ENCODE measurements around the gene PTGFRN.
"Not testable (repeated sequence)": the region's sequence is repeated elsewhere in the genome, so short reads cannot be mapped to it uniquely, and the experiment has no call there.

The PTGFRN gene

GRCh38 chr1:116916533-116917445 lies 7.1 kb downstream of the PTGFRN start:
- no peak for DNase-seq

- DNase-seq = no peak
Observed at GRCh38 chr1:116918714-116919357, 9.1 kb downstream of the PTGFRN start.

DNA sequence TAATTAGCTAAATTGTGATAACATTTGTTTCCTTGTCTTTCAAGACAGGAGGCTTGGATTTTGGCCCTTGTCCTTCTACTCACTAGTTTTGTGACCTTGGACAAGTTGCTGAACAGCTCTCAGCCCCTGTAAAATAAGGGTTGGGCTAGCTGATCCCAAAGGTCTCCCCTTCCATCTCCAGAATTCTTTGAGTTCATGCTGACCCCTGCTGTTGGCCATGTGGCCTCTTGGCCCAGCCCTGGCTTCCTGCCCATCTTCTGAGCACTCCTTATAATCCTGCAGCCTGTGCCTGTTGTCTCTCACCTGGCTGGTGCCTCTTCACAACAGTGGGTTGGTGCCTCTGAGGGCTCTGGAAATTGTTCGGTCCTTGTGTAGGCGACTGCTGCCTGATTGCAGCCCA lies 10.1 kb downstream of the PTGFRN start:
- DNase-seq = no peak

DNA sequence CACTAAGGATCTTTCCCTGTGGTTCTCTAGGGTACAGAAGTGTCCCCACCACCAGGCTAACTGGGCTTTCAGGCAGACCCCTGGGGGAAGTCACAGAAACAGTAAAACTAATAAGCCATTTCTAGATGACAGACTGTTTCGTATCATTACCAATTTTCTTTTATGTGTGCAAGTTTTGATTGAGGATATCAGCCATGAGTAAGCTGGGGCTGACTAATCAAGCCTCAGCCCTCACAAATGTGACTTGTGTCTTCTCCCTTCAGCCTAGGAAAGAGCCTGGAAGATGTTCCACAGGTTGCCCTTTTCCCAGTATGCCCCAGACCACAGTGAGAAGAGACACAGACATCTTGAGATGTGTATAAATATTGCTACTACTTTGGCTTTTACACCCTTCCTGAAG lies 10.5 kb downstream of the PTGFRN start:
- no peak for DNase-seq

- DNase-seq = no peak
Observed at GRCh38 chr1:116921301-116921885, 11.7 kb downstream of the PTGFRN start.

GRCh38 chr1:116921937-116922336 lies 12.2 kb downstream of the PTGFRN start:
- no peak for DNase-seq

- DNase-seq = peak; percentile 20
Observed at GRCh38 chr1:116923421-116923820, 13.7 kb downstream of the PTGFRN start.

- DNase-seq = no peak
Observed at GRCh38 chr1:116927049-116927798, 17.5 kb downstream of the PTGFRN start.

GRCh38 chr1:116929961-116930592 lies 20.4 kb downstream of the PTGFRN start:
- DNase-seq = no peak

GRCh38 chr1:116931016-116931918 lies 21.6 kb downstream of the PTGFRN start:
- no peak for DNase-seq

DNA sequence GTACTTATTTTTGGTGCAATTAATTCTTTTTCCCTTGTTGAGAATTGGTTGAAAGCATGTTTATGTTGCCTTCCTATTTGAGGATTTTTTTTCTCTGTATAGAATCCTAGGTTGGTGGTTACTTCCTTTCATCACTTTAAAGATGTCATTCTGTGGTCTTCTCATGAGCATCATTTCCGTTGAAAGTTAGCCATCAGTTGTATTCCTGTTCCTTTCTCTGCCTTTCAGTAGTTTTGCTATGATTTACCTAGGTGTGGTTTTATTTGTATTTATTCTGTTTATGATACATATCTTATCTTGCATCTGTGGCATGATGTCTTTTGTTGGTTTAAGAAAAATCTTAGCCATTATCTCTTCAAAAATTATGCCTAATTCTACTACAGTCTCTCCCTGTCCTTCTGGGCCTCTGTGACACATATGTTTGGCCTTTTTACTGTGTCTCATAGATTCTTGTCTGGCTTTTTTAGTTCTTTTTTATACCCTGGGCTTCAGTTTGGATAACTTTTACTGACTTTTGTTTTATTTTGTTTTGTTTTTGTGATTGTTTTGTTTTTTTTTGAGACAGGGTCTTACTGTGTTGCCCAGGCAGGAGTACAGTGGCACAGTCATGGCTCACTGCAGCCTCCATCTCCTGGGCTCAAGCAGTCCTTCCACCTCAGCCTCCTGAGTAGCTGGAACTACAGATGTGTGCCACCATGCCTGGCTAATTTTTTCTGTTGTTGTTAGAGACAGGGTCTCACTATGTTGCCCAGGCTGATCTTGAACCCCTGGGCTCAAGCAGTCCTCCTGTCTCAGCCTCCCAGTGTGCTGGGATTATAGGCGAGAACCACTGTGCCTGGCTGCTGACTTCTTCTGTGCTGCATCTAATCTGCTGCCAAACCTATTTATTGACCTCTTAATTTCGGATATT lies 24.1 kb downstream of the PTGFRN start:
- DNase-seq = no peak

DNA sequence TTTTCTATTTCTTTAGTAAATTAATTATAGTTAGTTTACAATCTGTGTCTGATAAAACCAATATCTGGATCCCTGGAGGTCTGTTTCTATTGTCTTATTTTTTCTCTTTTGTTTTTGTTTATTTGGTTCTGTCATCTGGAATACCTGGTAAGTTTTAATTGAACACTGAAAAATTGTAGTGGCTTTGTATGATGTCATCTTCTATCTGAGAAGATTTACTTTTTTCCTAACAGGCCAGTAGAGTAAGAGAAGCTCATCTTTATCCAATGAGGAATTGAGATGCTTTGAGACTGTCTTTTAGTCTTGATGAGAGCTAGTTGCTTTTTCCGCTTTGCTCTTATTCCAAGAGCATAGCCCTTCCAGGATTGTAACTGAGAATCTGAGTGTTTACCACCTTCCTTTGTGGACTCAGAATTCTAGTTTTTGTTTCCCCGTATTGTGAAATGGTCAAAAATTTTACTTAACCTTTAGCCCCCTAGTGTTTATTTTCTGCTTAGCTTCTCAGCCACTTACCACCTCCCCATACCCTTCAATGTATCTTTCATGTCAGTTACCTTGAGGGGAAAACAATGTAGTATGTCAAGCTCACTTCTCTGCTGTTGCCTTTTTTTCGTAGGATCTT lies 25.0 kb downstream of the PTGFRN start:
- no peak for DNase-seq

- no peak for DNase-seq
Observed at GRCh38 chr1:116938216-116938615, 28.5 kb downstream of the PTGFRN start.

GRCh38 chr1:116939780-116940543 lies 30.2 kb downstream of the PTGFRN start:
- not testable (repeated sequence) for DNase-seq

- no peak for DNase-seq
Observed at GRCh38 chr1:116940814-116941599, 31.3 kb downstream of the PTGFRN start.

GRCh38 chr1:116941670-116942069 lies 32.0 kb downstream of the PTGFRN start:
- no peak for DNase-seq

GRCh38 chr1:116942344-116942743 lies 32.6 kb downstream of the PTGFRN start:
- no peak for DNase-seq

DNA sequence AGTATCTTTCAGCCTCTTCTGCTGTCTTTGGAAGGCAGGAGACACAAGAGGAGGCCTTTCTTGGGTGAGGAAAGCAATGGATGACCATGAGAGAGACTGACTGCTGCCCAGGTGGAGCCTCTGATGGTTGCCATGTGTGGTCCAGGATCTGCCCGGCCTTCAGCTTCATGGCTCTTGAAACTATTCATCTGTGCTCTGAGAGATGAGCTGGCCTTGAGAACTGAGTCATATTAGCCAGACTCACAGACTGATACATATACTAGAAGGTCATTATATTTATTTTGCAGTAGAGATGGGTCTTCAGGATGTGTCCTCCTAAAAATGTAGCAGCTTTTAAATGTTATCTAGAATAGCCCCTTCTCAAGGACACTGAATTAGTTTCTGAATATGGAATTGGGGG lies 33.7 kb downstream of the PTGFRN start:
- peak; percentile 13 for DNase-seq
